AG09319 (cell line): ENCODE results near the gene TMEM132C.

Source experiments
- DNase-seq: peaks from one replicate; pipeline ENCODE4 v3.0.0-alpha.2; 2010; ENCODE audit warnings: low read depth; ENCODE audit errors: extremely low read depth
- TF ChIP-seq, protein P1 (sequence below): IDR thresholded peaks from 2 replicates; pipeline ENCODE4 v1.5.1; 2011; ENCODE audit warnings: low read depth, mild to moderate bottlenecking, inconsistent platforms, low read length, moderate library complexity

The TMEM132C gene

DNA sequence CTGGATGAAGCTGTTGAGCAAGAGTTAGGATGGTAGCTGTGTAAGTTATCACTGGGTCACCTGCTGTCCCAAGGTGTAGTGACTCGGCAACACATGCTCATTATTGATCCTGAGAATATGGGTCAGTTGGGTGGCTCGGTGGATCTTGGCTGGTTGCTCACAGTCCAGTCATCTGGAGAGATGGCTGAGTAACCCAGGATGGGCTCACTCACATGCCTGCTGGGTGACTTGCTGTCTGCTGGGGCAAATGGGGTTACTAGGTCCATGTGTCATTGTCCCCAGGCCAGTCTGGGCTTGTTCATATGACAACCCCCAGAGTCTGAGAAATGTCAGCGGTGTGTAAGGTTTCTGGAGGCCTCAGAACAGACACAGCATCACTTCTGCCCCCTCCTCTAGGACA lies 487.3 kb downstream of the TMEM132C start:
- TF ChIP-seq, protein P1, sequence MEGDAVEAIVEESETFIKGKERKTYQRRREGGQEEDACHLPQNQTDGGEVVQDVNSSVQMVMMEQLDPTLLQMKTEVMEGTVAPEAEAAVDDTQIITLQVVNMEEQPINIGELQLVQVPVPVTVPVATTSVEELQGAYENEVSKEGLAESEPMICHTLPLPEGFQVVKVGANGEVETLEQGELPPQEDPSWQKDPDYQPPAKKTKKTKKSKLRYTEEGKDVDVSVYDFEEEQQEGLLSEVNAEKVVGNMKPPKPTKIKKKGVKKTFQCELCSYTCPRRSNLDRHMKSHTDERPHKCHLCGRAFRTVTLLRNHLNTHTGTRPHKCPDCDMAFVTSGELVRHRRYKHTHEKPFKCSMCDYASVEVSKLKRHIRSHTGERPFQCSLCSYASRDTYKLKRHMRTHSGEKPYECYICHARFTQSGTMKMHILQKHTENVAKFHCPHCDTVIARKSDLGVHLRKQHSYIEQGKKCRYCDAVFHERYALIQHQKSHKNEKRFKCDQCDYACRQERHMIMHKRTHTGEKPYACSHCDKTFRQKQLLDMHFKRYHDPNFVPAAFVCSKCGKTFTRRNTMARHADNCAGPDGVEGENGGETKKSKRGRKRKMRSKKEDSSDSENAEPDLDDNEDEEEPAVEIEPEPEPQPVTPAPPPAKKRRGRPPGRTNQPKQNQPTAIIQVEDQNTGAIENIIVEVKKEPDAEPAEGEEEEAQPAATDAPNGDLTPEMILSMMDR, result no peak
- DNase-seq, result no peak

DNA sequence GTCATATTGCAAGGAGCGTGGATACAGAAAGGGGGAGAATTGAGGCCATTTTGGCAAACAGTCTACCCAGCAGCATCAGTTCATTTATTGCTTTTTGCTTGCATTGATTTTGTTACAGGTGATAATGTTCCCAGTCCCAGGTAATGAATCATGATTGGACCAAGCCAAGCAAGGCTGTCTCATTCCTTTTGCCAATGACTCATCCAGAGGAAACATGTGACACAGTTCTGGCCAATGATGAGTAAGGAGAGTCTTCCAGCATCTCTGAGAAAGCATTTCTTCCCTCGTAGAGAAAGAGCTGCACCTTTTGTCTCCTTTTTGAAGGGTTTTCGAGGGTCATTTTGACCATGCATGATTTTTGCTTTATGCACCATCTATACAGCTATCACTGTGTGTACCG lies 488.6 kb downstream of the TMEM132C start:
- TF ChIP-seq, protein P1, result no peak
- no peak for DNase-seq
